Measurements from ENCODE around the gene CFAP251.

- TF ChIP-seq CTCF (tag by site-specific recombination; IDR thresholded peaks at IDR 0.05) (no peak), ZNF580 (tag by site-specific recombination; IDR thresholded peaks at IDR 0.05) (no peak), ZNF324 (tag by site-specific recombination; IDR thresholded peaks at IDR 0.05) (no peak), ZNF24 (tag by site-specific recombination; IDR thresholded peaks at IDR 0.05) (no peak), ZNF530 (tag by site-specific recombination; IDR thresholded peaks at IDR 0.05; ENCODE audit: low read depth) (no peak)
- TF ChIP-seq, protein P1, sequence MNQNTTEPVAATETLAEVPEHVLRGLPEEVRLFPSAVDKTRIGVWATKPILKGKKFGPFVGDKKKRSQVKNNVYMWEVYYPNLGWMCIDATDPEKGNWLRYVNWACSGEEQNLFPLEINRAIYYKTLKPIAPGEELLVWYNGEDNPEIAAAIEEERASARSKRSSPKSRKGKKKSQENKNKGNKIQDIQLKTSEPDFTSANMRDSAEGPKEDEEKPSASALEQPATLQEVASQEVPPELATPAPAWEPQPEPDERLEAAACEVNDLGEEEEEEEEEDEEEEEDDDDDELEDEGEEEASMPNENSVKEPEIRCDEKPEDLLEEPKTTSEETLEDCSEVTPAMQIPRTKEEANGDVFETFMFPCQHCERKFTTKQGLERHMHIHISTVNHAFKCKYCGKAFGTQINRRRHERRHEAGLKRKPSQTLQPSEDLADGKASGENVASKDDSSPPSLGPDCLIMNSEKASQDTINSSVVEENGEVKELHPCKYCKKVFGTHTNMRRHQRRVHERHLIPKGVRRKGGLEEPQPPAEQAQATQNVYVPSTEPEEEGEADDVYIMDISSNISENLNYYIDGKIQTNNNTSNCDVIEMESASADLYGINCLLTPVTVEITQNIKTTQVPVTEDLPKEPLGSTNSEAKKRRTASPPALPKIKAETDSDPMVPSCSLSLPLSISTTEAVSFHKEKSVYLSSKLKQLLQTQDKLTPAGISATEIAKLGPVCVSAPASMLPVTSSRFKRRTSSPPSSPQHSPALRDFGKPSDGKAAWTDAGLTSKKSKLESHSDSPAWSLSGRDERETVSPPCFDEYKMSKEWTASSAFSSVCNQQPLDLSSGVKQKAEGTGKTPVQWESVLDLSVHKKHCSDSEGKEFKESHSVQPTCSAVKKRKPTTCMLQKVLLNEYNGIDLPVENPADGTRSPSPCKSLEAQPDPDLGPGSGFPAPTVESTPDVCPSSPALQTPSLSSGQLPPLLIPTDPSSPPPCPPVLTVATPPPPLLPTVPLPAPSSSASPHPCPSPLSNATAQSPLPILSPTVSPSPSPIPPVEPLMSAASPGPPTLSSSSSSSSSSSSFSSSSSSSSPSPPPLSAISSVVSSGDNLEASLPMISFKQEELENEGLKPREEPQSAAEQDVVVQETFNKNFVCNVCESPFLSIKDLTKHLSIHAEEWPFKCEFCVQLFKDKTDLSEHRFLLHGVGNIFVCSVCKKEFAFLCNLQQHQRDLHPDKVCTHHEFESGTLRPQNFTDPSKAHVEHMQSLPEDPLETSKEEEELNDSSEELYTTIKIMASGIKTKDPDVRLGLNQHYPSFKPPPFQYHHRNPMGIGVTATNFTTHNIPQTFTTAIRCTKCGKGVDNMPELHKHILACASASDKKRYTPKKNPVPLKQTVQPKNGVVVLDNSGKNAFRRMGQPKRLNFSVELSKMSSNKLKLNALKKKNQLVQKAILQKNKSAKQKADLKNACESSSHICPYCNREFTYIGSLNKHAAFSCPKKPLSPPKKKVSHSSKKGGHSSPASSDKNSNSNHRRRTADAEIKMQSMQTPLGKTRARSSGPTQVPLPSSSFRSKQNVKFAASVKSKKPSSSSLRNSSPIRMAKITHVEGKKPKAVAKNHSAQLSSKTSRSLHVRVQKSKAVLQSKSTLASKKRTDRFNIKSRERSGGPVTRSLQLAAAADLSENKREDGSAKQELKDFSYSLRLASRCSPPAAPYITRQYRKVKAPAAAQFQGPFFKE (tag by site-specific recombination; IDR thresholded peaks at IDR 0.05; ENCODE audit: borderline replicate concordance): no peak
Observed at GRCh38 chr12:121933522-121934308, 15.3 kb downstream of the CFAP251 start.
